ENCODE results near the gene HES7.
"Not testable (repeated sequence)": the region's sequence is repeated elsewhere in the genome, so short reads cannot be mapped to it uniquely, and the experiment has no call there.

HES7 gene

DNA sequence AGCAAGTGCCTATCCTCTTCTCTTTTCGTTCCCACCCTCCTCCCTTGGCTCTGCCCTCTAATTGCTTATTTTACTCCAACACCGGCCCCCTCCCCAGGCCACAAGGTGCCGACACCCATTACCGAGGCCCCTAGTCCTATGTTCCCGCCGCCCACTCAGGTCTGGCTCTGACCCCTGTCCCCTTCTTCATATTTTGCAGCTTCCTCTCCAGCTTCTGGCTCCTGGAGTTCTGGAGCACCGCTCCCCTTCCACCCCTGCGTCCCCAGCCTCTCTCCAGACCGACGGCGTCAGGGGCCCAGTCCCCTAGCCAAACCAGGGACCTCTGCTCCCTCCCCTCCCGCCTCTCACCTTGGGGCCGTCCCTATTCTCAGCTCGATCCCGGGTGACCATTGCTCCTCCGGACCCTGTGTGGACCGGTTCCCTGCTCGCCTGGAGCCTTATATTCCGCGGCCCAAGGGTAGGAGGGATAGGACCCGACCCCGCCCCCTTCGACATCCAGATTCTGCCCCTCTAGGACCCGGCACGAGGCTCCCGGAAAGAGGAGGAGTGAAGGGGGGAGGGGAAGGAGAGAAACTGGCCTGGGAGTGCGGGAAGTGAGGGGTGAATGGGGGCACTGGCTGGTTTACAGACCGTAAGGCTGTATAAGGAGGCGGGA is at the start of gene HES7:
Gene HES7, minus strand, starts transcription at position 412 of the 655 bp plus-strand sequence. Its CDS starts 22 bp downstream, at position 390.
- DNase-seq (ENCODE audit: low spot score), result no peak

DNA sequence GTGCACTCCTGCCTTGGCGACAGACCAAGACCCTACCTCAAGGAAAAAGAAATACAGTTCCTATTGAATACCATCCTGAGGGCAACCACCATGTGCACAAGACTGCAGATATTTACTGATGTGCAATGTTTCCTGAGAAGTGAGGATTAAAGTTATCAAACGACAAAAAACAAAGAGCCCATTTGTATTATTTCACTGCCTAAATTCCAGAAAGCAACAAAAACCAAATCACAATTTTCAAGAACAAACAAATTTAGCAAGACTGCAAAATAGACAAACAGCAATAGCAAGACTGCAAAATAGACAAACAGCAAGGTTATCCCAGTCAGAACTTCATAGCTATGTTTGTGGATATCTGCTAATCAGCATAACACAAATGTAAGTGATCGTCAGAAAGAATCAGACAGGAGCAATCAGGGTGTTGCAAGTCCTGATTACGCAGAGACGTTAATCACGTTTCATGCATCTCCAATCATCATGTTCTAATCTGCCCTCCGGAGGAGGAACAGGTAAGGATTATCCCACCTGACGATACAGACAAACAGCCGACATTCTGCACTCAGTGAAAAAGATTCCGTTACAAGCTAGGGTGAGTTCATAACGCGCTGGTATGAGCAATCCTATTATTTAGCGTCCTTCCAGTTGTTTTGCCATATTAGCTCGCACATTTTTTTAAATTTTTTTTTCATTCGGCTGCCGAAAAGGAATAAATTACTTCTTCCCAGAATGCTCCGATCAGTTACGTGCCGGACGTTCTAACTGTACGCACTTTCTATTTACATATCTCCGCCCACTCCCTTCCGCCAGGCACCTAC is 49.4 kb upstream of the HES7 start:
- DNase-seq (ENCODE audit: low spot score), result peak; percentile 90

DNA sequence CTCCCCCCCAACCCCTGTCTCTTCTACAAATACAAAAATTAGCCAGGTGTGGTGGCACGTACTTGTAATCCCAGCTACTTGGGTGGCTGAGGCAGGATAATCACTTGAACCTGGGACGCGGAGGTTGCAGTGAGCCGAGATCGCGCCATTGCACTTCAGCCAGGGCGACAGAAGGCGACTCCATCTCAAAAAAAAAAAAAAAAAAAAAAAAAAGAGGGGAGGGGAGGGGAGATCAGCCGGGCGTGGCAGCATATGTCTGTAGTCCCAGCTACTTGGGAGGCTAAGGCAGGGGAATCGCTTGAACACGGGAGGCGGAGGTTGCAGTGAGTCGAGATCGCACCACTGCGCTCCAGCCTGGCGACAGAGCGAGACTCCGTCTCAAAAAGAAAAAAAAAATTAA is 46.3 kb upstream of the HES7 start:
- DNase-seq (ENCODE audit: low spot score), result not testable (repeated sequence)

DNA sequence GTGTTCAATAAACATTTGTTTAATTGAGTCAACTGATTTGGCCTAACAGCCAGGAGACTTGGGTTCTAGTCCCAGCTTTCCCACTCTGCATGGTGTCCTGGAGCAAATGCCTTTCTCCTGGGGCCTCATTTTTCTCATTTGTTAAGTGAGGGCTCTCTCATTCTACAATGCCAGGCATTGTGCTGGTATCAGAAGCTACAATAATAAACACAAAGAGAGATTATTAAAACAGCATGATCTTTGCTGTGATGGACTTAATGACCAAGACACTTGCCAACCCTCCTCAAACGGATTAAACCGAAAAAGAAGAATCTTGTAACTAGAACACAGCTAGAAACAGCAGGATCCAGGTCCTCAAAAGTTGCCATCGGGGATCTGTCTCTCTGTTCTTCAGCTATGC is 43.6 kb upstream of the HES7 start:
- no peak for DNase-seq (ENCODE audit: low spot score)

DNA sequence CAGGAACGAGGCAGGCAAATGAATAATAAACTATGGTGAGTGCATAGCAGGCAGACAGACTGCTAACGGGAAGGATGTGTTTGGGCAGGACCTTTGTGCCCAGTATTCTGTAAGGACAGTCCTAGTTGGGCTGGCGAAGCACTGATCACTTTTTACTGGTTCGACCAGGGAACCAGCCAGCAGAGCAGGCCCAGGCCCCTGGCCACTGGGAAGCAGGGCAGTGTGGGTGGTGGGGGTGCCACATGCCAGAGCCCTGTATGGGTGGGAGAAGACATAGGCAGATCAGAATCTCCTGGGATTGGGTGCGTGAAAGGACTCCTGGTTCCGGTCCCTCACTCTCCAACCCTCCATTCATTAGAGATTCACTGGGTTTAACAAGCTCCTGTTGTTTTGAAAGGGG is 42.8 kb upstream of the HES7 start:
- DNase-seq (ENCODE audit: low spot score), result no peak

DNA sequence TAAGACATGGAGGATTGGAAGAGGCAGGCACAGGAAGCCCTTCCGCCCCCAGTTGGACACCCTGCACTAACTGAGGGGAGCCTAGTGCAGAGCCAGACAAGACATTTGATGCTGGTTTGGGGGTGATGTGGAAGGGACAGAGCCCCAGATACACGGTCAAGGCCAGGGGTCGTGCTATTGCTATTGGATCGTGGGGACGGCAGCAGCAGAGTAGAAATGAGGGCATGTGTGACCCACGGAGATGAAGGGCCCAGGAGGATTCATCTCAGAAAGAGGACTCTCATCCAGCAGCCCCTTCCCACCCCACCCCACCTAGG is 40.9 kb upstream of the HES7 start:
- DNase-seq (ENCODE audit: low spot score), result no peak

DNA sequence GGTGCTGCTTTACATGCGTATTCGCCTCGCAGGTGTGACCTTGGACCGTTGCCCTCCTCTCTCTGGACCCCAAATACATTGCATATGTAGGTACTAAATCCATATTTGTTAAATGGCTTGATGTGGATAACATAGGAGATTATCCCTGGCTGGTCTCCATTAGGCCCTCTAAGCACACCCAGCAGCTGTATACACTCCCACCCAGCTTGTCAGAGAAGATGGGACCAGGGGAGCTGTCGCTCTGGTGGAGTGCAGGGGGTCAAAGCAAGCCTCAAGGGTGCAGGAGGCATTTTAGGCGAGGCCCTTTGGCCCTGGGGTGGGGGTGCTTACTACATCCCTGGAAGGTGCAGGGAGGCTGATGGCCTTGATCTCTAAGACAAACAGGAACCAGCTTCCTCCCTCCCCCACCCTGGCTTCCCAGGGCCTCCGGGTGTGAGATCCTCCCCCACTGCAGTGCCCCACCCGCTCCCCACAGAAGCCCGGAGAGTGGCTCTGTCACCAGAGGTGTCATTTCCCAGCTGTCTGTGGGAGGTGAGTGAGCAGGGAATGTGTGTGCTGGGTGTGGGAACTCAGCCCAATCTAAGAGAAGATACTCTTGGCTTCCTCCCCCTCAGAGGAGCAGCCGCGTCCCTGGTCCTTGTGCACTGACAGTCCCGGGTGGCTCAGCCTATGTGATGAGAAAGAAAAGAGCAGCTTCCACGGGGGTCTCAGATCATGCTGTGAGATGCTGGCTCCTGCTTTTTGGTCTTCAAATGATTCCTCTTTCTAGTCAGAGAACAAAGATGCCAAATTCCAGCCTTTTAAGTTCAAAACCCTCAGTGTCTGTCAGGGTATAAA is 40.3 kb upstream of the HES7 start:
- peak; percentile 50 for DNase-seq (ENCODE audit: low spot score)

DNA sequence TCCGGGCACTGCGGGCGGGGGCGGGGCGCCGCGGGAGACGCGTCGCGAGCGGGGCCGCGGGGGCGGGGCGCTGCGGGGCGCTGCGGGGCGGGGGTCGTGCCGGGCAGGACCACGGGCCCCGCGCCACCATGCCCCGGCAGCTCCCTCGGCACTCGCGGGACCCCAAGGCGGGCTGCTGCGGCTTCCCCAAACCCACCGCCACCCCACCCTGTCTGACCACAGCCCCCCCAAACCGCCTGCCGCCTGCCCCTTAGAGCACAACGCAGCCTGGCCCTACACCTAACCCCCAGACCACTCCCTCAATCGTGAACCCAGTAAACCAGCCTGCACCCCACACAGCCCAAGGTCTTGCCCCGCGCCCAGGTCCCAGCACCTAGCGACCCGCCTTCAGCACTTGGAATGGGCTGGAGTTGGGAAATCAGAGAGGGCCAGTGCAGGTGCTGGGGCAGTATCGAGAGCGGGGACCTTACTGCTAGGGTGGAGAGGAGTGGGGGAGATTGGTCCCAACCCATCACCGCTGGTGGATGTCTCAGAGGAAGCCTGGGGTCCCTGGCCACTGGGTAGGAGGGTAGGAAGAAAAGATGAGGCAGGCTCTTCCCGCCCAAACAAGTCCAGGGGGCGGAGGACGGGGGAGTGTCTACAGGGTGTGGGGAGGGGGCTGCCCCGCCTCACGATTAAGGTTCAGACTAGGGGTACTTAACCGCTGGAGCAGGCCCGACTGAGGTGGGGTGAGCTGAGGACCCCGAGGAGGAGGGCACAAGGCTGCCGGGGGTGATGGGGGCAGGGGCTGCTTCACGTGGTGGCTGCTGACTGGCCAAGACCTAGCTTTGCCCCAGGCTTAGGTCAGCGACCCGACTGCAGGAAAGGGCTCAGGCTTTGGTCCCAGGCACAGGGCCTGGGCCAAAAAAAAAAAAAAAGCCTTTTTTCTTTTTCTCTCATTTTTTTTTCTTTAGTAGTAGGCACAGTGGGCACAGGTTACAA is 39.4 kb upstream of the HES7 start:
- no peak for DNase-seq (ENCODE audit: low spot score)

DNA sequence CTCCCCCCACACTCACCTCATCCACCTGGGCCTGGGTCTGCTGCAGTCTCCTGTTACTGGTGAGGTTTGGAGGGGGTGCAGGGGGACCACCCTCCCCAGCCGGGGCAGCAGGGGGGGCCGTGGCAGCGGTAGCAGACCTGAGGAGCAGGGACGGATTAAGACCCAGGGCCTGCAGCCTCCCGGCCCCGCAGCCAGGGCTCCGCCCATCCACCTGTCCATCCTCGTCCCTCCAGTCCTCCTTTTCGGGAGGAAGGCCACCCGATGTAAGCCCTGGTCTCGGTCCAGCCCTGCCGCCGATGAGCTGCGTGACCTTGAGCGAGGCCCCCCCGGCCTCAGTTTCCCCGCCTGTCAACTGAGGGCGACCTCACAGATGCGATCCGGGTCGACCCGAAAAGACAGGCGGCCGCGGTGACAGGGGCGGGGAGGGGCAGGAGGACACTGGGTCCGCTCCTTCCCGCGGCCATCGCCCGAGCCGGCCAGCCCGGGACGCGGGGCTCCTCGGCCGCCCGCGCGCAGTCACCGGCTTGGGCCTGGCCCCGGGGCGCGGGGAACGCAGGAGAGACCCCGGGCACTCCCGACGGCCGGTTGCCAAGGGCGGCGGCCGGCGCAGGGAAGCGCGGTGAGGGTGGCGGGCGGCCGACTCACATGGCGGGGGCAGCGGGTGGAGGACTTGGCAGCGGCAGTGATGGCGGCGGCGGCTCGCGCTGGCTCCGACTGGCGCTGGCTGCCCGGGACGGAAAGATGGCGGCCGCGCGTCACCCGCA is 38.5 kb upstream of the HES7 start, which contains the start of gene VAMP2:
Gene VAMP2, minus strand, starts transcription at position 716 of the 764 bp plus-strand sequence. Its CDS starts 69 bp downstream, at position 647.
- DNase-seq (ENCODE audit: low spot score), result peak; percentile 88

DNA sequence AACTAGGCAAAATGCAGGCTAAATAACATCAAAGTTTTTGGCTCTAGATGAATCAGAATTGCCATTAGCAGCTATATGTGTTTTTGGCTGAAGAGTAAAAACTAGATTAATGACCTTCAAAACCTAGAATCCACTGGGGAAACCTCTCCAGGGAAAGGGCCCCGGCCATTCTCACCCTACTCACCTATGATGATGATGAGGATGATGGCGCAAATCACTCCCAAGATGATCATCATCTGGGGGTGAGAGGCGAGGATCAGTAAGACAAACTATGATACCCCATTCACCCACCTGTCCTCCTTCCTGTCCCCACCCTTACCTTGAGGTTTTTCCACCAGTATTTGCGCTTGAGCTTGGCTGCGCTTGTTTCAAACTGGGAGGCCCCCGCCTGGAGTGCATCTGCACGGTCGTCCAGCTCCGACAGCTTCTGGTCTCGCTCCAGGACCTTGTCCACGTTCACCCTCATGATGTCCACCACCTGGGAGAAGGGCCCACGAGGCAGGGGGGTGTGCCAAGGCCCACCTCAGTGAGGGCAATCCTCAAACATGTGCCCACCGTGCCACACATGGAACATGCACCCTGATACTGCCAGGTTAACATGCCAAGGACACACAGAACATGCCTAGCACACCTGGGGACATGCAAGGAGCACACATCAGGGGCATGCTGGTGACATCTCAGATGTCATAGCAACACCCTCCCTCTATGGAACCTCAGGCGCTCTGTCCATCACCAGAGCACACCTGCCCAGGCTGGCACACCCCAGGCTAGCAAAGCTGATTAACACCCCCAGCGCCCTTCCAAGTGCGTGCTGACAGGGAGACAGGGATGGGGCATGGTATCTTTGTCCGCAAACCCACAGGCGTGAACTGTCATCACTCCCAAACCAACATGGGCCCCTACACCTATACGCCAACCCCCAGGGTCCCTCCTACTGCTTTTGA is 37.7 kb upstream of the HES7 start:
- peak; percentile 35 for DNase-seq (ENCODE audit: low spot score)

DNA sequence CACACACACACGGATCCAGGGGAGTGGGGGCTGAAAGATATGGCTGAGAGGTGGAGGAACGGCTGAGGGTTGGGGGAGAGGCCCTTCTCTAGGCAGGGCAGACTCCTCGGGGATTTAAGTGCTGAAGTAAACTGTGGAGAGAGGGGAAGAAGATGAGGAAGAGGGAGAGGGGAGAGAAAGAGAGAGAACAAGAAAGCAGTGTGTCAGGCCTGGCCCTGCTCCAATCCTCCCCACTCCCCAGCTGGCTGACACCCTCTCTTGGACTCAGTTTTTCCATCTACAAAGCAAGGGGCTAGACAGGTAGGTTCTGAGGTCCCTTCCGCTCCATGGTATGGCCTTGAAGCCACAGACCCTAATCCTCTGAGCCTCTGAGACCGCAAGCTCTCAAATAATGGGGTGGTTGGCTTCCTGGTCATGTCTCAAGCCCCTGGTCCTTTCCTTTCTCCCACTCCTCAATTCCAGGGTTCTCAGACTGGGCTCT is 36.9 kb upstream of the HES7 start:
- DNase-seq (ENCODE audit: low spot score), result no peak

DNA sequence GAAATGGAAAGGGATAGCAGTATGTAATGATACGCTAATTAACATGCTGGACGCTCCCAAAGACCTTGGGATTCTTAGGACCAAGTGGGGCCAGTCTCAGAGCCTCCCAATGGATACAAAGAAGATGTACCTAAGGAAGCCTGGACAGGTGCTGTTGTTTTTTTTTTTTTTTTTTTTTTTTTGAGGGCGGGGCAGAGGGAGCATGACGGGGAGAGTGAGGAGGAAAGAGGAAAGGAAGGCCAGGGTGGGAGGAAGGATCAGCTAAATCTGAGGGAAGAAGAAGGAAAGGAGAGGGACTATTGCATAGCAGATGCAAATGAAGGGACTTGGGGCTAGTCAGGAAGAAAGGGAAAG is 36.3 kb upstream of the HES7 start:
- no peak for DNase-seq (ENCODE audit: low spot score)

DNA sequence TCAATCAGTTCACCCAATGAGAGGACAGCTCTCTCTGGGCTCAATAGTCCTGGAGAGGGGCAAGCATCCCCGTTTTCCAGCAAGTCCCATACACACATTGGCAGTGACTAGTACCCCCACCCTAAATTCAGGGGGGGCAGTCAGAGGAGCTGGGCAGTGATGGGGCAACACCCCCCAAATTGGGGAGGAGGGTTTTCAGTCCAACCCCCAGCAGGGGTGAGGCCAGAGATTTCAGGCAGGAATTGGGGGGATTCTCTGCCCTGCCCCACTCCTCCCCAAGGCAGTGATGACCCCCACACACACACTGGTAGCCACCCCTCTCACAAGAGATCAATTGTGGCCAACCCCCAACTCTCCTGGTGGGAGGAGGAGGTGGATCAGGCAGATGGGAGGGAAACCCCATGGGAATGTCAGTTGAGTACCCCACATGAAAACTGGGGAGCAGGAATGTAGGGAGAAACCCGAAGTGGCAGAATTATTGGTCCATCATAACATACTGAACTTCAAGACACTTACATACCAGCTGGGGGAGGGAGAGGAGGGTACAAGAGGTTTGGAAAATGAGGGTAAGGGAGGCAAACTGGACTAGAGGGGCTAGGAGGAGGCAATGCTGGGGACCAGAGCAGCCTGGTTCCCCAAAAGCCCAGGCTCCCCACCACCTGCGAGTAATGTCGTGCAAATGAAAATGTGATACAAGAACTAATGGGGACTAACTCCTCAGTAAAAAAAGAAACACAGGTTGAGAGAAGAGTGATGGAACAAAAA is 35.7 kb upstream of the HES7 start:
- no peak for DNase-seq (ENCODE audit: low spot score)

DNA sequence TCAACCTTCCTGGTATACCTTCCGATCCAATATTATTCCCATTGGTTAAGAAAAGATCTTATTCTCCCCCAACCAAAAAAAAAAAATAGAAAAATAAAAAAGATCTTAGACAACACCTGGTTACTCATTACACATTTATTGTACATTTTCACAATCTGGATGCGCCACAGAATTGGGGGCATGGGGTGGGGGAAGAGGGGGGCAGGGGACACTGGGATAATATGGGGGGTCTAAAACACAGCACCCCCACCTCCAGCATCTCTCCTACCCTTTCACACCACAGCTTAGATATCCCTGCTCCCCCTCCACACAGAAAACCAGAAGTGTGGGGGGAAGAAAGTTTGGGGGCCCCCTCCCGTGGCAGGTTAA is 35.1 kb upstream of the HES7 start:
- DNase-seq (ENCODE audit: low spot score), result no peak

DNA sequence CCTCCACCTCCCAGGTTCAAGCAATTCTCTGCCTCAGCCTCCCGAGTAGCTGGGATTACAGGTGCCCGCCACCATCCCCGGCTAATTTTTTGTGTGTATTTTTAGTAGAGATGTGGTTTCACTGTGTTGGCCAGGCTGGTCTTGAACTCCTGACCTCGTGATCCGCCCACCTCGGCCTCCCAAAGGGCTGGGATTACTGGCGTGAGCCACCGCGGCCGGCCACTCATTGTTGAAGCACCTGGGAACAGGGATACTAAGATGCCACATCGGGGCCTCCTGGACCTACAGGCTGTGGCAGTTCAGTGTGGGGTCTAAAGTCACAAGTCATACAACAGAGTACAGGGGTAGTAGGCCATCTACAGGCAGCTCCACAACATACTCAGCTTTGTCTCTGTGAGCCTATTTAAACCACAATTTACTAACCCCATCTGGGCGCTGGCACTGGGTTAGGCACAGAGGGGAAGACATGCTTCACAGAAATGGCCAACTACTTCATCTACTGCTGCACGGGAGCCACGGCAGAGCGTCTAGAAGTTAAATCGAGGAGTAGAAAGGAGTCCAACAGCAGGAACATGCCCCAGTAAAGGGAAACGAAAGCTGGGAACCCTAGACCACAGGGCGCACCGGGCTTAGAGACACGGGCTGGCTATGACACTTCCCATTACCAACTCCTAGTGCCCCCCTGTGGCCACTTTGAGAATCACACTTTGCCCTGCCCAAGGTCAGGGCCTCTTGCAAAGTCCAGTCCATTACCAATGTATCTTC is 34.5 kb upstream of the HES7 start:
- peak; percentile 94 for DNase-seq (ENCODE audit: low spot score)

DNA sequence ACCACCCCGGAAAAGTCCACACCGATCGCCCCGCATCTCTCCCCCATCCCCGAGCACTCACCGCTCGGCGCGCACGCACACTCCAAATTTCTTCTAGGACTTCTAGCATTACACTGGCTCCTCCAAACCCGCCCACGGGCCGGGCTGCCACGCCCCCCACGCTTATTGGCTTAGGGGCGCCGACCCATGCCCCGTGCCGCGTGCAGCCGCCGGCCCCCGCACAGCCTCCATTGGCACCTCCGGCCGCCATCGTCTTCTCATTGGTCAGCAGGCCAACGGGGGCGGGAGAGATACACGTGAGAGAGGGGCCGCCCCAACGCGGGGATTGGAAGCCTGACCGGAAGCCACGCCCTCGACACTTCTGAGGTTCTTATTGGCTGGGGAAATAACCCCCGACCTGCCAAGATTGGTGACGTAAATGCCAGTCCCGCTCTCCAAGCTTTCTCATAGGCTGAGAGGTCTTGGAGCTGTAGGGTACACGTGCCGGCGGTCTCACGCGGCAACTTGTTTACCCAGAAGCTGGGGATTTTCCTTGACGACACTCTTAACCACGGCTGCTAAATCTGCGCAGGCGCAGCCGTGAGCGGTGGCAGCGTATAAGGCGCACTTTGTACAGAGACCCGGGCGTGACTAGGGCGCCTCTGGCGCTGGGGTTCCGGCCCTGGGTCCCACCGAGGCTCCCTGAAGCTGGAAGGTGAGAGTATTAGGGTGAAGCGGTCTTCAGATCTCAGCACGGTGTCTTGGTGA is 32.5 kb upstream of the HES7 start:
- peak; percentile 100 for DNase-seq (ENCODE audit: low spot score)

DNA sequence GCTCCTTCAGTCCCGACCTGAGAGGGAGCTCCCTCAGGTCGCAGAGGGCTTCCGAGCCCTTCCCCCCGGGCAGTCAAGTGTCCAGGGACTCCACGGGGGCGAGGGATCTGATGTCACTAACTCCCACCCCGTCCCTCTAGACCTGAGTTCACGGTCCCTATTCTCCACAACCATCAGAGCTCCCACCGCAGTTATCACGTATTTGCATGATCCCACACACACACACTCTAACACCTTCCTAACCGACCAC is 32.0 kb upstream of the HES7 start:
- no peak for DNase-seq (ENCODE audit: low spot score)
